GM23338 (cell line): ENCODE measurements around the gene EXOC4. TPM values are rescaled to one million over a fixed set of nuclear protein-coding genes. Genes with fewer than 3 reads are reported as not detected.

Experiments used
- ATAC-seq: fragments of 200-7000 bp; cut with Tn5 transposase; 3 replicates; pipeline ENCODE4 v1.9.1; 2020
- DNase-seq: peaks from one replicate; pipeline ENCODE4 v3.0.0-alpha.2; 2015; ENCODE audit warnings: low spot score
- H2AFZ ChIP-seq: fragments of 200-600 bp; sonication (generic); 2 replicates; pipeline ENCODE4 v1.8.0; 2016; ENCODE audit warnings: antibody characterized with exemption, mild to moderate bottlenecking, moderate library complexity
- H3F3A ChIP-seq: fragments of 200-600 bp; sonication (generic); replicated peaks from 2 replicates; pipeline ENCODE4 v1.8.0; 2017; ENCODE audit warnings: antibody characterized with exemption, mixed run types, low read depth
- H3K27ac ChIP-seq: fragments of 200-600 bp; sonication (generic); 2 replicates; pipeline ENCODE4 v1.6.1; 2016; ENCODE audit warnings: low read depth
- H3K27me3 ChIP-seq: fragments of 200-600 bp; sonication (generic); 2 replicates; pipeline ENCODE4 v1.8.0; 2016; ENCODE audit warnings: mild to moderate bottlenecking, mixed run types, moderate library complexity; ENCODE audit not compliant: insufficient read depth
- H3K36me3 ChIP-seq: fragments of 200-600 bp; sonication (generic); 2 replicates; pipeline ENCODE4 v1.8.0; 2016; ENCODE audit warnings: mild to moderate bottlenecking; ENCODE audit not compliant: insufficient read depth
- H3K4me1 ChIP-seq: fragments of 200-600 bp; sonication (generic); 2 replicates; pipeline ENCODE4 v1.8.0; 2016; ENCODE audit warnings: mild to moderate bottlenecking, moderate library complexity; ENCODE audit not compliant: insufficient read depth
- H3K4me2 ChIP-seq: fragments of 200-600 bp; sonication (generic); 2 replicates; pipeline ENCODE4 v1.7.1; 2017; ENCODE audit warnings: mixed run types
- H3K4me3 ChIP-seq: fragments of 200-600 bp; sonication (generic); 2 replicates; pipeline ENCODE4 v1.6.1; 2016; ENCODE audit warnings: mixed run types
- H3K79me2 ChIP-seq: fragments of 200-600 bp; sonication (generic); replicated peaks from 2 replicates; pipeline ENCODE4 v1.8.0; 2017; ENCODE audit warnings: mild to moderate bottlenecking; ENCODE audit not compliant: insufficient read depth
- H3K9me2 ChIP-seq: fragments of 200-600 bp; sonication (generic); 2 replicates; pipeline ENCODE4 v1.8.0; 2017; ENCODE audit not compliant: insufficient read depth
- H4K20me1 ChIP-seq: fragments of 200-600 bp; sonication (generic); replicated peaks from 2 replicates; pipeline ENCODE4 v1.8.0; 2017; ENCODE audit warnings: mild to moderate bottlenecking; ENCODE audit not compliant: insufficient read depth
- H3K27ac Mint-ChIP-seq: 2 replicates; pipeline ENCODE4 v1.8.0; 2020; ENCODE audit warnings: inconsistent platforms, mild to moderate bottlenecking, moderate library complexity, mixed read lengths
- H3K27me3 Mint-ChIP-seq: 3 replicates; pipeline ENCODE4 v1.8.0; 2022; ENCODE audit warnings: low read depth, mild to moderate bottlenecking, moderate library complexity, mixed read lengths, inconsistent platforms; ENCODE audit not compliant: insufficient read depth, poor library complexity
- H3K36me3 Mint-ChIP-seq: 3 replicates; pipeline ENCODE4 v1.8.0; 2021; ENCODE audit warnings: low read depth, mild to moderate bottlenecking, inconsistent platforms, moderate library complexity, mixed read lengths
- H3K4me1 Mint-ChIP-seq: 3 replicates; pipeline ENCODE4 v1.8.0; 2020; ENCODE audit warnings: mild to moderate bottlenecking, inconsistent platforms, mixed read lengths
- H3K4me3 Mint-ChIP-seq: 3 replicates; pipeline ENCODE4 v1.8.0; 2021; ENCODE audit warnings: moderate library complexity, mild to moderate bottlenecking, inconsistent platforms, mixed read lengths
- H3K9me3 Mint-ChIP-seq: 3 replicates; pipeline ENCODE4 v1.8.0; 2020; ENCODE audit warnings: moderate library complexity, mild to moderate bottlenecking, inconsistent platforms, mixed read lengths
- CREB1 ChIP-seq: fragments of 250-450 bp; sonication (Bioruptor Pico); IDR thresholded peaks from 2 replicates; pipeline ENCODE4 v1.5.0; 2020; ENCODE audit warnings: low read depth, mild to moderate bottlenecking, moderate library complexity
- EZH2 ChIP-seq: fragments of 200-600 bp; sonication (generic); IDR thresholded peaks from one replicate; pipeline ENCODE4 v1.8.0; 2017; ENCODE audit warnings: antibody characterized with exemption, mild to moderate bottlenecking, low read depth; ENCODE audit not compliant: unreplicated experiment
- EZH2phosphoT487 ChIP-seq: fragments of 200-600 bp; sonication (generic); IDR thresholded peaks from one replicate; pipeline ENCODE4 v1.8.1; 2018; ENCODE audit warnings: antibody characterized with exemption; ENCODE audit not compliant: unreplicated experiment
- JUNB ChIP-seq: IDR thresholded peaks from one replicate; pipeline ENCODE4 v1.6.1; 2016; ENCODE audit warnings: antibody characterized with exemption; ENCODE audit not compliant: unreplicated experiment
- NANOG ChIP-seq: IDR thresholded peaks from 2 replicates; pipeline ENCODE4 v1.6.1; 2016; ENCODE audit warnings: antibody characterized with exemption, borderline replicate concordance
- POLR2AphosphoS5 ChIP-seq: IDR thresholded peaks from 2 replicates; pipeline ENCODE4 v1.6.1; 2016; ENCODE audit warnings: antibody characterized with exemption, low read depth
- STAT1 ChIP-seq: IDR thresholded peaks from one replicate; pipeline ENCODE4 v1.6.1; 2016; ENCODE audit warnings: antibody characterized with exemption; ENCODE audit not compliant: unreplicated experiment
- ZNF114 ChIP-seq: fragments of 250-450 bp; sonication (Bioruptor Pico); IDR thresholded peaks from 2 replicates; pipeline ENCODE4 v1.5.0; 2020; ENCODE audit warnings: mild to moderate bottlenecking, moderate library complexity
- ZNF331 ChIP-seq: fragments of 250-450 bp; sonication (Bioruptor Pico); IDR thresholded peaks from 2 replicates; pipeline ENCODE4 v1.5.0; 2020; ENCODE audit warnings: low read depth, mild to moderate bottlenecking, moderate library complexity
- polyA plus RNA-seq: library from polyadenylated mRNA; unstranded; fragments of >200 nt; fragmentation: Nextera tagmentation; extraction: Ambion mirVana; gene quantifications from 2 replicates; pipeline ENCODE4 v1.2.1, GENCODE V29; 2016
- total RNA-seq: library from RNA; depleted of rRNA; stranded (reverse); fragments of >200 nt; shearing (Covaris generic); gene quantifications from 2 replicates; pipeline ENCODE4 v1.2.3, GENCODE V29; 2014
- TF ChIP-seq, protein P1 (sequence below), 2 experiments: fragments of 200-600 bp in 1 of 2; sonication (generic) in 1 of 2; conservative IDR thresholded peaks; 2 replicates each; pipeline versions ENCODE4 v1.5.1 to v1.6.1; 2016 to 2017; ENCODE audit warnings: antibody characterized with exemption in 2 of 2, low read depth in 2 of 2, mild to moderate bottlenecking in 2 of 2, moderate library complexity in 1 of 2
- TF ChIP-seq, protein P2 (sequence below): IDR thresholded peaks from one replicate; pipeline ENCODE4 v1.6.1; 2018; ENCODE audit warnings: antibody characterized with exemption; ENCODE audit not compliant: unreplicated experiment
- TF ChIP-seq, protein P3 (sequence below): IDR thresholded peaks from 2 replicates; pipeline ENCODE4 v1.6.1; 2016; ENCODE audit warnings: antibody characterized with exemption
- TF ChIP-seq, protein P4 (sequence below): fragments of 250-450 bp; sonication (Bioruptor Pico); IDR thresholded peaks from 2 replicates; pipeline ENCODE4 v1.5.0; 2020; ENCODE audit warnings: mild to moderate bottlenecking, moderate library complexity

Gene EXOC4
- total and polyA plus RNA-seq, 2 experiments from 2014 or later = 37.5 to 52.7 TPM

DNA sequence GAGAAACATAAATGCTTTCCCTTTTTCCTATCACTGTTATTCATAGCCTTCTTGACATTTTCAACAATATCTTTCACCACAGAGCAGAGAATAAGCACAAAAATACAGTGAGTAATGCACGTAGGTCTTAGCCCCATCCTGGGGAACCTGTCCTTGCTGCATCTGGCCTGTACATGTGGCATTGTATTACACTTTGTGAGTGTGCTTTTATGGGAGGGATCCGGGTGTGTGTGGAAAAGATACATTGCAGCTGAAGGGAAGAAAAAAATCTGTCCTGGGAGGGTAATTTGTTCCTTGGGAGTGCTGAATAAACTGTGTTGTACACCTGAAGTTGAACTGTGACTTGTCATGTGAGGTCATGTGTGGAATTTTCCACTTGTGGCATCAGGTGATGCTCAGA, 451.6 kb downstream of the EXOC4 start:
- DNase-seq (no peak), ATAC-seq (no peak)
- no peak overlapping the region for H3K4me3 Mint-ChIP-seq
- H3K4me1 Mint-ChIP-seq = no peaks in the 10 kb centered on the region
- no peaks in the 10 kb centered on the region for H3K9me3 Mint-ChIP-seq
- no peaks in the 10 kb centered on the region for H3K27me3 Mint-ChIP-seq
- TF ChIP-seq JUNB (no peak), EZH2phosphoT487 (no peak), POLR2AphosphoS5 (no peak), ZNF331 (CRISPR knock-in tag) (no peak), EZH2 (no peak), NANOG (no peak), ZNF114 (CRISPR knock-in tag) (no peak), STAT1 (no peak), CREB1 (no peak)
- TF ChIP-seq, protein P1, sequence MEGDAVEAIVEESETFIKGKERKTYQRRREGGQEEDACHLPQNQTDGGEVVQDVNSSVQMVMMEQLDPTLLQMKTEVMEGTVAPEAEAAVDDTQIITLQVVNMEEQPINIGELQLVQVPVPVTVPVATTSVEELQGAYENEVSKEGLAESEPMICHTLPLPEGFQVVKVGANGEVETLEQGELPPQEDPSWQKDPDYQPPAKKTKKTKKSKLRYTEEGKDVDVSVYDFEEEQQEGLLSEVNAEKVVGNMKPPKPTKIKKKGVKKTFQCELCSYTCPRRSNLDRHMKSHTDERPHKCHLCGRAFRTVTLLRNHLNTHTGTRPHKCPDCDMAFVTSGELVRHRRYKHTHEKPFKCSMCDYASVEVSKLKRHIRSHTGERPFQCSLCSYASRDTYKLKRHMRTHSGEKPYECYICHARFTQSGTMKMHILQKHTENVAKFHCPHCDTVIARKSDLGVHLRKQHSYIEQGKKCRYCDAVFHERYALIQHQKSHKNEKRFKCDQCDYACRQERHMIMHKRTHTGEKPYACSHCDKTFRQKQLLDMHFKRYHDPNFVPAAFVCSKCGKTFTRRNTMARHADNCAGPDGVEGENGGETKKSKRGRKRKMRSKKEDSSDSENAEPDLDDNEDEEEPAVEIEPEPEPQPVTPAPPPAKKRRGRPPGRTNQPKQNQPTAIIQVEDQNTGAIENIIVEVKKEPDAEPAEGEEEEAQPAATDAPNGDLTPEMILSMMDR (conservative IDR thresholded peaks at IDR 0.05; ENCODE audit: low read depth in 2 of 2) = no peak
- TF ChIP-seq, protein P2, sequence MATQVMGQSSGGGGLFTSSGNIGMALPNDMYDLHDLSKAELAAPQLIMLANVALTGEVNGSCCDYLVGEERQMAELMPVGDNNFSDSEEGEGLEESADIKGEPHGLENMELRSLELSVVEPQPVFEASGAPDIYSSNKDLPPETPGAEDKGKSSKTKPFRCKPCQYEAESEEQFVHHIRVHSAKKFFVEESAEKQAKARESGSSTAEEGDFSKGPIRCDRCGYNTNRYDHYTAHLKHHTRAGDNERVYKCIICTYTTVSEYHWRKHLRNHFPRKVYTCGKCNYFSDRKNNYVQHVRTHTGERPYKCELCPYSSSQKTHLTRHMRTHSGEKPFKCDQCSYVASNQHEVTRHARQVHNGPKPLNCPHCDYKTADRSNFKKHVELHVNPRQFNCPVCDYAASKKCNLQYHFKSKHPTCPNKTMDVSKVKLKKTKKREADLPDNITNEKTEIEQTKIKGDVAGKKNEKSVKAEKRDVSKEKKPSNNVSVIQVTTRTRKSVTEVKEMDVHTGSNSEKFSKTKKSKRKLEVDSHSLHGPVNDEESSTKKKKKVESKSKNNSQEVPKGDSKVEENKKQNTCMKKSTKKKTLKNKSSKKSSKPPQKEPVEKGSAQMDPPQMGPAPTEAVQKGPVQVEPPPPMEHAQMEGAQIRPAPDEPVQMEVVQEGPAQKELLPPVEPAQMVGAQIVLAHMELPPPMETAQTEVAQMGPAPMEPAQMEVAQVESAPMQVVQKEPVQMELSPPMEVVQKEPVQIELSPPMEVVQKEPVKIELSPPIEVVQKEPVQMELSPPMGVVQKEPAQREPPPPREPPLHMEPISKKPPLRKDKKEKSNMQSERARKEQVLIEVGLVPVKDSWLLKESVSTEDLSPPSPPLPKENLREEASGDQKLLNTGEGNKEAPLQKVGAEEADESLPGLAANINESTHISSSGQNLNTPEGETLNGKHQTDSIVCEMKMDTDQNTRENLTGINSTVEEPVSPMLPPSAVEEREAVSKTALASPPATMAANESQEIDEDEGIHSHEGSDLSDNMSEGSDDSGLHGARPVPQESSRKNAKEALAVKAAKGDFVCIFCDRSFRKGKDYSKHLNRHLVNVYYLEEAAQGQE = no peak
- TF ChIP-seq, protein P3, sequence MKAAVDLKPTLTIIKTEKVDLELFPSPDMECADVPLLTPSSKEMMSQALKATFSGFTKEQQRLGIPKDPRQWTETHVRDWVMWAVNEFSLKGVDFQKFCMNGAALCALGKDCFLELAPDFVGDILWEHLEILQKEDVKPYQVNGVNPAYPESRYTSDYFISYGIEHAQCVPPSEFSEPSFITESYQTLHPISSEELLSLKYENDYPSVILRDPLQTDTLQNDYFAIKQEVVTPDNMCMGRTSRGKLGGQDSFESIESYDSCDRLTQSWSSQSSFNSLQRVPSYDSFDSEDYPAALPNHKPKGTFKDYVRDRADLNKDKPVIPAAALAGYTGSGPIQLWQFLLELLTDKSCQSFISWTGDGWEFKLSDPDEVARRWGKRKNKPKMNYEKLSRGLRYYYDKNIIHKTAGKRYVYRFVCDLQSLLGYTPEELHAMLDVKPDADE = no peak
- TF ChIP-seq, protein P4, sequence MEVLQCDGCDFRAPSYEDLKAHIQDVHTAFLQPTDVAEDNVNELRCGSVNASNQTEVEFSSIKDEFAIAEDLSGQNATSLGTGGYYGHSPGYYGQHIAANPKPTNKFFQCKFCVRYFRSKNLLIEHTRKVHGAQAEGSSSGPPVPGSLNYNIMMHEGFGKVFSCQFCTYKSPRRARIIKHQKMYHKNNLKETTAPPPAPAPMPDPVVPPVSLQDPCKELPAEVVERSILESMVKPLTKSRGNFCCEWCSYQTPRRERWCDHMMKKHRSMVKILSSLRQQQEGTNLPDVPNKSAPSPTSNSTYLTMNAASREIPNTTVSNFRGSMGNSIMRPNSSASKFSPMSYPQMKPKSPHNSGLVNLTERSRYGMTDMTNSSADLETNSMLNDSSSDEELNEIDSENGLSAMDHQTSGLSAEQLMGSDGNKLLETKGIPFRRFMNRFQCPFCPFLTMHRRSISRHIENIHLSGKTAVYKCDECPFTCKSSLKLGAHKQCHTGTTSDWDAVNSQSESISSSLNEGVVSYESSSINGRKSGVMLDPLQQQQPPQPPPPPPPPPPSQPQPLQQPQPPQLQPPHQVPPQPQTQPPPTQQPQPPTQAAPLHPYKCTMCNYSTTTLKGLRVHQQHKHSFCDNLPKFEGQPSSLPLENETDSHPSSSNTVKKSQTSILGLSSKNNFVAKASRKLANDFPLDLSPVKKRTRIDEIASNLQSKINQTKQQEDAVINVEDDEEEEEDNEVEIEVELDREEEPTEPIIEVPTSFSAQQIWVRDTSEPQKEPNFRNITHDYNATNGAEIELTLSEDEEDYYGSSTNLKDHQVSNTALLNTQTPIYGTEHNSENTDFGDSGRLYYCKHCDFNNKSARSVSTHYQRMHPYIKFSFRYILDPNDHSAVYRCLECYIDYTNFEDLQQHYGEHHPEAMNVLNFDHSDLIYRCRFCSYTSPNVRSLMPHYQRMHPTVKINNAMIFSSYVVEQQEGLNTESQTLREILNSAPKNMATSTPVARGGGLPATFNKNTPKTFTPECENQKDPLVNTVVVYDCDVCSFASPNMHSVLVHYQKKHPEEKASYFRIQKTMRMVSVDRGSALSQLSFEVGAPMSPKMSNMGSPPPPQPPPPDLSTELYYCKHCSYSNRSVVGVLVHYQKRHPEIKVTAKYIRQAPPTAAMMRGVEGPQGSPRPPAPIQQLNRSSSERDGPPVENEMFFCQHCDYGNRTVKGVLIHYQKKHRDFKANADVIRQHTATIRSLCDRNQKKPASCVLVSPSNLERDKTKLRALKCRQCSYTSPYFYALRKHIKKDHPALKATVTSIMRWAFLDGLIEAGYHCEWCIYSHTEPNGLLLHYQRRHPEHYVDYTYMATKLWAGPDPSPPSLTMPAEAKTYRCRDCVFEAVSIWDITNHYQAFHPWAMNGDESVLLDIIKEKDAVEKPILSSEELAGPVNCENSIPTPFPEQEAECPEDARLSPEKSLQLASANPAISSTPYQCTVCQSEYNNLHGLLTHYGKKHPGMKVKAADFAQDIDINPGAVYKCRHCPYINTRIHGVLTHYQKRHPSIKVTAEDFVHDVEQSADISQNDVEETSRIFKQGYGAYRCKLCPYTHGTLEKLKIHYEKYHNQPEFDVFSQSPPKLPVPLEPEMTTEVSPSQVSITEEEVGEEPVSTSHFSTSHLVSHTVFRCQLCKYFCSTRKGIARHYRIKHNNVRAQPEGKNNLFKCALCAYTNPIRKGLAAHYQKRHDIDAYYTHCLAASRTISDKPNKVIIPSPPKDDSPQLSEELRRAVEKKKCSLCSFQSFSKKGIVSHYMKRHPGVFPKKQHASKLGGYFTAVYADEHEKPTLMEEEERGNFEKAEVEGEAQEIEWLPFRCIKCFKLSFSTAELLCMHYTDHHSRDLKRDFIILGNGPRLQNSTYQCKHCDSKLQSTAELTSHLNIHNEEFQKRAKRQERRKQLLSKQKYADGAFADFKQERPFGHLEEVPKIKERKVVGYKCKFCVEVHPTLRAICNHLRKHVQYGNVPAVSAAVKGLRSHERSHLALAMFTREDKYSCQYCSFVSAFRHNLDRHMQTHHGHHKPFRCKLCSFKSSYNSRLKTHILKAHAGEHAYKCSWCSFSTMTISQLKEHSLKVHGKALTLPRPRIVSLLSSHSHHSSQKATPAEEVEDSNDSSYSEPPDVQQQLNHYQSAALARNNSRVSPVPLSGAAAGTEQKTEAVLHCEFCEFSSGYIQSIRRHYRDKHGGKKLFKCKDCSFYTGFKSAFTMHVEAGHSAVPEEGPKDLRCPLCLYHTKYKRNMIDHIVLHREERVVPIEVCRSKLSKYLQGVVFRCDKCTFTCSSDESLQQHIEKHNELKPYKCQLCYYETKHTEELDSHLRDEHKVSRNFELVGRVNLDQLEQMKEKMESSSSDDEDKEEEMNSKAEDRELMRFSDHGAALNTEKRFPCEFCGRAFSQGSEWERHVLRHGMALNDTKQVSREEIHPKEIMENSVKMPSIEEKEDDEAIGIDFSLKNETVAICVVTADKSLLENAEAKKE (CRISPR knock-in tag) = no peak
- Histone ChIP-seq H3F3A (no peaks in the 10 kb centered on the region), H3K4me1 (no peaks in the 10 kb centered on the region), H3K27ac (no peak overlapping the region), H3K4me3 (no peak overlapping the region), H2AFZ (no peak overlapping the region), H3K79me2 (no peaks in the 10 kb centered on the region), H3K9me2 (no peaks in the 10 kb centered on the region), H4K20me1 (no peaks in the 10 kb centered on the region), H3K36me3 (no peaks in the 10 kb centered on the region), H3K27me3 (no peaks in the 10 kb centered on the region), H3K4me2 (no peak overlapping the region)
- no peak overlapping the region for H3K27ac Mint-ChIP-seq
- no peaks in the 10 kb centered on the region for H3K36me3 Mint-ChIP-seq
